ENCODE results near the gene CACYBP. TPM values are rescaled to one million over a fixed set of nuclear protein-coding genes. Genes with fewer than 3 reads are reported as not detected.

Gene CACYBP
- total RNA-seq, 1 experiment from 2014 or later = 137 TPM

- Histone ChIP-seq H3K4me3 (ENCODE audit: low read depth in 2 of 2, low read length in 2 of 2) (no peak overlapping the region), H3K27me3 (ENCODE audit: control insufficient read depth, insufficient read depth, low read length) (no peaks in the 10 kb centered on the region), H3K36me3 (ENCODE audit: control insufficient read depth, insufficient read depth, low read length) (peaks cover 35% of the 10 kb centered on the region), H3K4me1 (ENCODE audit: control insufficient read depth, insufficient read depth, low read length) (no peaks in the 10 kb centered on the region), H3K9me3 (ENCODE audit: control insufficient read depth, insufficient read depth, low read depth, low read length) (no peaks in the 10 kb centered on the region), H3K27ac (ENCODE audit: low read length) (no peak overlapping the region)
- ATAC-seq = no peak
- POLR2A ChIA-PET = no interaction called here
- DNase-seq (ENCODE audit: low read depth, low spot score) = no peak
- in situ Hi-C loops (cut with HindIII; ENCODE audit: low pct_unique_long_range_greater_than_20kb, low sequenced_read_pairs) = no loop called here
- TF ChIP-seq SIN3A (IDR thresholded peaks at IDR 0.05; ENCODE audit: borderline replicate concordance, insufficient read depth, low read depth, low read length) = no peak
- no peak for TF ChIP-seq POLR2AphosphoS5 (IDR thresholded peaks at IDR 0.05; ENCODE audit: low read depth, low read length)
- TF ChIP-seq TCF7L2 (IDR thresholded peaks at IDR 0.05; ENCODE audit: low read depth, low read length) = no peak
- no peak for TF ChIP-seq REST (IDR thresholded peaks at IDR 0.05; ENCODE audit: insufficient read depth in 1 of 2, low read depth in 2 of 2, low read length in 1 of 2)
- TF ChIP-seq CTCF (IDR thresholded peaks at IDR 0.05) = no peak
- CTCF ChIA-PET = no interaction called here
- no TSS peak for BruUV-seq (replicated peaks)
- intact Hi-C loops (cut with micrococcal nuclease; ENCODE audit: unreplicated experiment) = no loop called here
These were observed 15.5 kb downstream of the CACYBP start for GRCh38 chr1:175015243-175015642.

GRCh38 chr1:175019524-175019923 is 19.8 kb downstream of the CACYBP start:
- H3K27me3 ChIP-seq (ENCODE audit: control insufficient read depth, insufficient read depth, low read length) = no peaks in the 10 kb centered on the region
- CTCF ChIA-PET = no interaction called here

More at GRCh38 chr1:175019524-175019923, 19.8 kb downstream of the CACYBP start:
- ATAC-seq = no peak
- BruUV-seq (replicated peaks) = no TSS peak
- no peaks in the 10 kb centered on the region for H3K9me3 ChIP-seq (ENCODE audit: control insufficient read depth, insufficient read depth, low read depth, low read length)
- in situ Hi-C loops (cut with HindIII; ENCODE audit: low pct_unique_long_range_greater_than_20kb, low sequenced_read_pairs) (no loop called here), intact Hi-C loops (cut with micrococcal nuclease; ENCODE audit: unreplicated experiment) (no loop called here)
- H3K4me3 ChIP-seq (ENCODE audit: low read depth in 2 of 2, low read length in 2 of 2) = no peak overlapping the region
- peaks cover 5% of the 10 kb centered on the region for H3K36me3 ChIP-seq (ENCODE audit: control insufficient read depth, insufficient read depth, low read length)
- POLR2A ChIA-PET = no interaction called here
- H3K4me1 ChIP-seq (ENCODE audit: control insufficient read depth, insufficient read depth, low read length) = peaks cover 3% of the 10 kb centered on the region; the same call in 1 of the 2 replicates
- no peak overlapping the region for H3K27ac ChIP-seq (ENCODE audit: low read length)
- no peak for TF ChIP-seq SIN3A (IDR thresholded peaks at IDR 0.05; ENCODE audit: borderline replicate concordance, insufficient read depth, low read depth, low read length)
- no peak for TF ChIP-seq POLR2AphosphoS5 (IDR thresholded peaks at IDR 0.05; ENCODE audit: low read depth, low read length)
- TF ChIP-seq TCF7L2 (IDR thresholded peaks at IDR 0.05; ENCODE audit: low read depth, low read length) = no peak
- TF ChIP-seq REST (IDR thresholded peaks at IDR 0.05; ENCODE audit: insufficient read depth in 1 of 2, low read depth in 2 of 2, low read length in 1 of 2) = no peak
- no peak for TF ChIP-seq CTCF (IDR thresholded peaks at IDR 0.05)
- DNase-seq (ENCODE audit: low read depth, low spot score) = no peak

Data from Panc1 (cell line).